HG03457 (cell line): ENCODE measurements around the gene METTL3.
"Not testable (repeated sequence)": the region's sequence is repeated elsewhere in the genome, so short reads cannot be mapped to it uniquely, and the experiment has no call there.

Experiments
- ATAC-seq: cut with Tn5 transposase; IDR thresholded peaks from one replicate; pipeline ENCODE4 v1.9.1; 2021; ENCODE audit warnings: moderate number of reproducible peaks; ENCODE audit not compliant: unreplicated experiment

The METTL3 gene

GRCh38 chr14:21510735-21511657 is at the start of gene METTL3:
TSS of gene METTL3 (minus strand) at chr14:21511340. CDS start at chr14:21511223, 117 bp downstream.
- ATAC-seq: peak; percentile 96

- ATAC-seq: no peak
Observed at GRCh38 chr14:21558703-21559170, 47.6 kb upstream of the METTL3 start.

GRCh38 chr14:21557084-21557901 is 46.2 kb upstream of the METTL3 start:
- ATAC-seq: no peak

- no peak for ATAC-seq
Observed at GRCh38 chr14:21556378-21557083, 45.4 kb upstream of the METTL3 start.

- no peak for ATAC-seq
Observed at GRCh38 chr14:21553266-21553665, 42.1 kb upstream of the METTL3 start.

GRCh38 chr14:21544588-21544987 is 33.4 kb upstream of the METTL3 start:
- not testable (repeated sequence) for ATAC-seq

GRCh38 chr14:21543963-21544362 is 32.8 kb upstream of the METTL3 start:
- no peak for ATAC-seq

GRCh38 chr14:21543521-21543960 is 32.4 kb upstream of the METTL3 start:
- ATAC-seq: no peak

- ATAC-seq: no peak
Observed at GRCh38 chr14:21541413-21542074, 30.4 kb upstream of the METTL3 start.

GRCh38 chr14:21539189-21539940 is 28.2 kb upstream of the METTL3 start:
- ATAC-seq: no peak

- ATAC-seq: no peak
Observed at GRCh38 chr14:21537090-21537424, 25.9 kb upstream of the METTL3 start.

- no peak for ATAC-seq
Observed at GRCh38 chr14:21536418-21537089, 25.4 kb upstream of the METTL3 start.

GRCh38 chr14:21535545-21536417 is 24.6 kb upstream of the METTL3 start:
- no peak for ATAC-seq

GRCh38 chr14:21534576-21534975 is 23.4 kb upstream of the METTL3 start:
- ATAC-seq: no peak

GRCh38 chr14:21533294-21533693 is 22.2 kb upstream of the METTL3 start:
- no peak for ATAC-seq

GRCh38 chr14:21529515-21529914 is 18.4 kb upstream of the METTL3 start:
- ATAC-seq: no peak

- ATAC-seq: no peak
Observed at GRCh38 chr14:21528381-21529348, 17.5 kb upstream of the METTL3 start.
